ENCODE data around the gene COL8A2.

COL8A2 gene

GRCh38 chr1:36157115-36157903 is 32.3 kb upstream of the COL8A2 start:
- no peak for DNase-seq (ENCODE audit: low spot score)

GRCh38 chr1:36156329-36157114 is 31.5 kb upstream of the COL8A2 start:
- DNase-seq (ENCODE audit: low spot score): peak; percentile 47

- peak; percentile 85 for DNase-seq (ENCODE audit: low spot score)
Observed at GRCh38 chr1:36155408-36156328, 30.6 kb upstream of the COL8A2 start, which contains the start of gene MAP7D1. Gene MAP7D1, plus strand, starts transcription at chr1:36156160. Its CDS starts 258 bp downstream, at chr1:36156418.

DNA sequence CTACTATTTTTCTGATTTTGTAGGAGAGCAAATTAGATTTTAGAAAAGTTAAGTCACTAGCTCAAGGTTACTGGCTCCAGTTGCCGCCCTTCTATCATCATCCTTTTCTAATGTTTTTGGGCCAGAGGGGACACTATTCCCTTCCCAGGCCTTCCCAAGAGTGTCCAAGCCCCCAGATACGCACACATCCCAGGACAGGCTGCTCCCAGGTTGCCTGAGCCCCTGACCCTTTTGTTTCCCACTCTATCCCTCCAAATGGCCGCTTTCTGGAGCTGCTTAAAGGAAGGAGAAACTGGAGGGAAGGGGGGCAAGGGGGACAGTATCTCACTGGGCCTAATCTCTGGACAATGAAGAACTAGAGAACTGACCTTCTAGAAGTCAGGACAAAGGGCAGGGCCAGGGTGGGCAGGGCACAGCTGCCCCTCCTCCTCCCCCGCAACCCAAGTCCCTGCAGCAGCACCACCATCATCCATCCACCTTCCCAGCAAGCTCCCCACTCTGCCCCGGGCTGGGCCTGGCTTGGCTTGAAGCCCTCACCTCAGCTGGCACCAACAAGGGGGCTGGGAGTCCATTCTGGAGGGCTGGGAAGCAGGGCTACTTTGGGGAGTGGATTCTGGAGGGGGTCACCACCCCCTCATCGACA is 29.9 kb upstream of the COL8A2 start:
- no peak for DNase-seq (ENCODE audit: low spot score)

GRCh38 chr1:36154335-36154734 is 29.3 kb upstream of the COL8A2 start:
- no peak for DNase-seq (ENCODE audit: low spot score)

DNA sequence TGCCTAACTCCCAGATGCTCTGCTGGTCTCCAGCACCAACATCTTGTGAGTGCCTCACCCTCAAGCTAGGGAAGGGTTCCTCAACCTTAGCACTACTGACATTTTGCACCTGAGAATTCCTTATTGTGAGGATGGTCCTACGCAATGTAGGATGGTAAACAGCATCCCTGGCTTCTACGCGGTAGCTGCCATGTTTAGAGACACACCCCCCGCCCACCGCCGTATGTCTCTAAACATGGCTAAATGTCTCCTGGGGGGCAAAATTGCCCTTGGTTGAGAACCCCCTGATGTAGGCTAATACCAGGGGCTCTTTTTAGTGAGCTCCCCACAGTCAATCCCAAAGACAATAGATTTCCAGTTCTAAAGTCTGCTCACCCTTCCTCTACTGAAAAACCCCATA is 28.5 kb upstream of the COL8A2 start:
- DNase-seq (ENCODE audit: low spot score): no peak

DNA sequence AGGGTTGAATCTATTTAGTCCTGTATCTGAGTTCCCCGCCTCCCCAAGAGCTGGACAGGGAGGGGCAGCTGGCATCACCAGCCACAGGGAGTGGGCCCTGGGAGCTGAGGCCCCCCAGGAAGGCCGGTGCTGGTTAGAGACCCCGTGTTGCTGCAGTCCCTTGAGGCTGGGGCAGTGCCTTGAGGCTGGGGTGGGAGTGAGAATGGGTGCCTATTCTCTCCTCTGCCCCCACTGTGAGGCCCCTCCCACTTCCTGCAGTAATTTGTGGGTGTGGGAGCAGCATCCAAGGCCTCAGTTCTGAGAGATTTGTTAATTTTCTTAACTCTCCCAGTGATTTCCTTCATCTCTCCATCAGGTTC is 26.8 kb upstream of the COL8A2 start:
- peak; percentile 64 for DNase-seq (ENCODE audit: low spot score)

DNA sequence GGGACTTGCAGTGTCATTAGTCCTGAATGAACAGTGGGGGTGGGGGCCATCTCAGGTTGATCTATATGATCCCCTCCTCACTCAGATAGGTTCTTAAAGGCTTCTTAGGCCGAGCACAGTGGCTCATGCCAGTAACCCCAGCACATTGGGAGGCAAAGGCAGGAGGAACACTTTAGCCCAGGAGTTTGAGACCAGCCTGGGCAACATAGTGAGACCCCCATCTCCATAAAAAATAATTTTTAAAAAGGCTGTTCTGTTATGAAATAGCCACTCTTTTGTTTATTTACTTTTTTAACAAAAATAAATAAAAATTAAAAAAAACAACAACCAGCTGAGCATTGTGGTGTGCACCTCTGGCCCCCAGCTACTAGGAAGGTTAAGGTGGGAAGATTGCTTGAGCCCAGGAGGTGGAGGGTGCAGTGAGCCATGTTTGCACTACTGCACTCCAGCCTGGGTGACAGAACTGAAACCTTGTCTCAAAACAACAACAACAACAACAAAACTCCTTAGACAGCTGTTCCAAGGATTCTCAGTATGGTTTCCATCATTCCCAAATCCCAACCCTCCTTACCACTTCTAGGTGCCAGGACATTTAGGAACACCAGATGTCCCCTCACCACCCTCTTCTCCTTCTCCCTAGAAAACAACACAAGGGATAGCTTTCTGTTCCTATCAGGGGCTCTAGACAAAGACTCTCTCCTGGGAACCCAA is 26.3 kb upstream of the COL8A2 start:
- DNase-seq (ENCODE audit: low spot score): no peak

GRCh38 chr1:36150296-36151133 is 25.5 kb upstream of the COL8A2 start:
- DNase-seq (ENCODE audit: low spot score): peak; percentile 83

DNA sequence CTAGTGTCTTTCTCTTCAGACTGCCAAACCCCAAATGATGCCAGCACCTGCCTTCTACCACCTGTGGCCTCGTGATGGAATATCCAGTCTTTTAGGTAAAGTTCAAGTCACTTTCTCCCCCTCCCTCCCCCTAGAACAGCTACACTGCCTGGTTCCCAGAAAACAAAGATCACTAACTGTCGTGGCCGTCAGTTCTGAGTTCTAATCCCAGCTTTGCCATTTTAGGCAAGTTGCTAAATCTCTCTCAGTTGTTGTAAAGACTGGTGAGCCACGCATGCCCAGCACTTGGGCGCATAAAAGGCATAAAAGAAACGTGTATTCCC is 24.9 kb upstream of the COL8A2 start:
- DNase-seq (ENCODE audit: low spot score): no peak

DNA sequence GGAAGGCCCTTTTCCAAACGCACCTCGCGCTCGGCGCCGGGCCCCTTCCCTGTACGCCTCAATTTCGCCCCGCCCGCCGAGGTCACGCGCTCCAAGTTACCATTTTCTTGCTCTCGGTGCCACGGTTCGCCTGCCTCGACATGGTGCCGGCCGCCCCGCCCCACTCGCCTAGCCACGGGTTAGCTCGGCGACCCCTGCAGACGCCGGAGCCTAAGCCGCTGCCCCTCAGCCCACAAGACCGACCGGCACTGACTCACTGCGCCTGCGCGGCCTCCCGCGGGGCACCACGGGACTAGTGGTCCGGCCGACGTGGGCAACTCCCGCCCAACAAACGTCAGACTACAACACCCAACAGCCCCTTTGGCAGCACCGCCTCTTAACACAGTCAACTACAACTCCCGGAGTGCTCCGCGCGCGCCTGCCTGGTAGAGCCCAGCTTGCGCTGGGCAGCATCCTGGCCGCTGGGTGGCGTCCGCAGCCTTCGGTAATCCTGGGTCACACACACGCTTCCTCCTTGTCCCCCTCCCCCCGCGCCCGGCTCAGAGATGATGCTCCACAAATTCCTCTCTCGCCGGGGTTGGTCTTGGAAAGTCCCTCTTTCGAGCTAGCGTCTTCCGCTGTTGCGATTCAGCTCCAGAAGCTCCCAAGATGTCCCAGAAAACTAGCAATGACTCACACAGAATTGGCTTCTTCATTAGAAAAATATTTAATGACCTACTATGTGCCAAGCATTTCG is 24.4 kb upstream of the COL8A2 start, which contains the start of gene TRAPPC3:
Gene TRAPPC3 (minus strand): TSS at position 250 of the 736 bp plus-strand sequence. CDS start 108 bp downstream, at position 142.
- DNase-seq (ENCODE audit: low spot score): peak; percentile 99

DNA sequence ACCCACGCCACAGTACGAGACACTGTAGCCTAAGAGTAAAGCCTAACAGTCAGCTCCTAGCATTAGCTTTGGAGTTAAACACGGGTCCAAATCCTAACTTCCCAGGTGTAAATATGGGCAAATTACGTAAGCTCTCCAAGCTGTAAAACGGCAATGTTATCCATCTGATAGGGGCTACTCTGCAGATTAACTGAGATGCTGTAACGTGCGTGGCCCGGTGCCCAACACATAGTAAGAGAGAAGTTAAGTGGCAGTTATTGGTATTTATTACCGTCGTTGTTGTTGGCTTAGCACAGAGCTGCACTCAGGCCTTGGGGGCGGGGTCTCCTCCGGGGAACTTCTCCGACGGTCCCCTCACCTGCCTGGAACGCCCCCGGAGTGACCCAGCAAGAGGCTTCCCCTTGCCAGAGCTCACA is 23.8 kb upstream of the COL8A2 start:
- no peak for DNase-seq (ENCODE audit: low spot score)

DNA sequence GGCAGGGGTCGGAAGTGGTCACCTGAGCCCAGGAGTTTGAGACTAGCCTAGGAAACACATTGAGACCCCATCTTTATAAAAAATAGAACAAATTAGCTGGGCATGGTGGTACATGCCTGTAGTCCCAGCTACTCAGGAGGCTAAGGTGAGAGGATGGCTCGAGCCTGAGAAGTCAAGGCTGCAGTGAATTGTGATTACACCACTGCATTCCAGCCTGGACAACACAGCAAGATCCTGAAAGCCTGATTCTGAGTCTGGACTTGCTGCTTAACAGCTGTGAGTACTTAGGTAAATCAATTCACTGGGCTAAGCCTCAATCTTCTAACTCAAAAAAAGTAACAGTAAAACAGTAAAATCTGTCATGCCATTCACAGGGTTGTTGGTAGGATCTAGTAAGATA is 19.4 kb upstream of the COL8A2 start:
- no peak for DNase-seq (ENCODE audit: low spot score)

- no peak for DNase-seq (ENCODE audit: low spot score)
Observed at GRCh38 chr1:36143424-36143823, 18.4 kb upstream of the COL8A2 start.

GRCh38 chr1:36142121-36142520 is 17.1 kb upstream of the COL8A2 start:
- DNase-seq (ENCODE audit: low spot score): no peak

DNA sequence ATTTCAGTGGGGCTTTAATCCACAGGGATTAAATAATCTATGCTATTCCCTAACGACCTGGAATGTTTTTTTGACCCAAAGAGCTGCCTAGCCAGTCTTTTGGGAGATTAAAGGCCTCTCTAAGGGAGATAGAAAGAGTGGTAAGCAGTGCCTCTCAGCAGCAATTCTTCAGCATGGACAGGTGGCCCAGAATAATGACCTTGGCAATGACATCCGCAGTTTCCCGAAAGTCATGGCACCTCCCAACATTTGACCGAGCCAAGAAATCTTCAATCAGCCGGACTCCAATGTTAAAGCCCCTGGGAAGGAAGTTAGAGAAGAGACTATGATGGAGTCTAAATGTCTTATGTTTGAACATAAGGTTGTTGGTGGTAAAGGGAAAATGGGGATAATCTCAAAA is 14.5 kb upstream of the COL8A2 start:
- no peak for DNase-seq (ENCODE audit: low spot score)

DNA sequence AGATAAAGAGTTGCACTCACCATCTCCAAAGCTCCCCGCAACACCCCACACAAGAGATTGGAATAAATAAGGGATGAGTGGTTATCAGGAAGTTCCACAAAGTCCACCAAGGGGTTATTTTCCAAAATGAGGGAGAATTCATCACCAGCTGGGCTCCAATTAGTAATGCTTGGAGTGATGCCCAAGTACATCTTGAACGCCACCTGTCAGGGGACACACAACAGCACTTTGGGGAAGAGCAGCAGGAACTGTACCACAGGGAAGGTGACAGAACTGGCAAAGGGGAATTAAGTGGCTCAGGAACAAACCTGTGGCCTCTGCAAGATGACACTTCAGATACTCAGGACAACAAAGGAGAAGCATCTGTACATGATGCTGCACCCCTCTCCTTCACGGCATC is 12.8 kb upstream of the COL8A2 start:
- DNase-seq (ENCODE audit: low spot score): no peak

GRCh38 chr1:36137226-36137625 is 12.2 kb upstream of the COL8A2 start:
- no peak for DNase-seq (ENCODE audit: low spot score)

GRCh38 chr1:36136535-36136934 is 11.5 kb upstream of the COL8A2 start:
- no peak for DNase-seq (ENCODE audit: low spot score)

- DNase-seq (ENCODE audit: low spot score): no peak
Observed at GRCh38 chr1:36135796-36136195, 10.8 kb upstream of the COL8A2 start.
